MM.1S (cell line): Measurements from ENCODE around the gene ETAA1.

Experiments used
- DNase-seq: peaks from one replicate; pipeline ENCODE4 v3.0.0-alpha.2; 2015
- H2AFZ ChIP-seq: fragments of 300-600 bp; sonication (generic); 2 replicates; pipeline ENCODE4 v1.6.0; 2016; ENCODE audit warnings: antibody characterized with exemption, low read length
- H3F3A ChIP-seq: fragments of 300-600 bp; sonication (generic); 2 replicates; pipeline ENCODE4 v1.6.1; 2016; ENCODE audit warnings: mild to moderate bottlenecking, antibody characterized with exemption, low read length, moderate library complexity, mixed read lengths; ENCODE audit not compliant: insufficient read depth
- H3K27ac ChIP-seq: fragments of 300-600 bp; sonication (generic); 2 replicates; pipeline ENCODE4 v1.5.1; 2016; ENCODE audit warnings: mild to moderate bottlenecking, low read length
- H3K27me3 ChIP-seq: fragments of 300-600 bp; sonication (generic); replicated peaks from 2 replicates; pipeline ENCODE4 v1.6.0; 2016; ENCODE audit warnings: low read length; ENCODE audit not compliant: insufficient read depth
- H3K36me3 ChIP-seq: fragments of 300-600 bp; sonication (generic); replicated peaks from 2 replicates; pipeline ENCODE4 v1.6.1; 2016; ENCODE audit warnings: mild to moderate bottlenecking, low read length, mixed read lengths; ENCODE audit not compliant: insufficient read depth
- H3K4me1 ChIP-seq: fragments of 300-600 bp; sonication (generic); 2 replicates; pipeline ENCODE4 v1.6.1; 2016; ENCODE audit warnings: low read length, mixed read lengths
- H3K4me2 ChIP-seq: fragments of 300-600 bp; sonication (generic); 2 replicates; pipeline ENCODE4 v1.6.0; 2016; ENCODE audit warnings: low read depth, low read length
- H3K4me3 ChIP-seq: fragments of 300-600 bp; sonication (generic); 2 replicates; pipeline ENCODE4 v1.5.1; 2016; ENCODE audit warnings: low read length, mixed read lengths
- H3K79me2 ChIP-seq: fragments of 300-600 bp; sonication (generic); 2 replicates; pipeline ENCODE4 v1.6.1; 2016; ENCODE audit warnings: mixed run types, low read length, mixed read lengths
- H3K9ac ChIP-seq: fragments of 300-600 bp; sonication (generic); 2 replicates; pipeline ENCODE4 v1.6.1; 2016; ENCODE audit warnings: low read length, mixed read lengths
- H3K9me2 ChIP-seq: fragments of 300-600 bp; sonication (generic); replicated peaks from 2 replicates; pipeline ENCODE4 v1.6.1; 2016; ENCODE audit warnings: mild to moderate bottlenecking, low read length, mixed read lengths; ENCODE audit not compliant: insufficient read depth
- H3K9me3 ChIP-seq: fragments of 300-600 bp; sonication (generic); replicated peaks from 2 replicates; pipeline ENCODE4 v1.6.1; 2016; ENCODE audit warnings: mild to moderate bottlenecking, low read length, mixed read lengths; ENCODE audit not compliant: insufficient read depth
- H4K20me1 ChIP-seq: fragments of 300-600 bp; sonication (generic); 2 replicates; pipeline ENCODE4 v1.6.1; 2016; ENCODE audit warnings: mild to moderate bottlenecking, low read length, moderate library complexity, mixed read lengths; ENCODE audit not compliant: insufficient read depth
- EZH2 ChIP-seq: fragments of 300-600 bp; sonication (generic); optimal IDR thresholded peaks from 2 replicates; pipeline ENCODE3; 2017; ENCODE audit warnings: low read depth, mild to moderate bottlenecking, antibody characterized with exemption, low read length, mixed read lengths
- EZH2phosphoT487 ChIP-seq: fragments of 300-600 bp; sonication (generic); IDR thresholded peaks from 2 replicates; pipeline ENCODE4 v1.6.1; 2018; ENCODE audit warnings: antibody characterized with exemption, low read length
- TF ChIP-seq, protein P1 (sequence below): fragments of 300-600 bp; sonication (generic); IDR thresholded peaks from 2 replicates; pipeline ENCODE4 v1.5.1; 2016; ENCODE audit warnings: antibody characterized with exemption, low read length, mixed read lengths

The ETAA1 gene

DNA sequence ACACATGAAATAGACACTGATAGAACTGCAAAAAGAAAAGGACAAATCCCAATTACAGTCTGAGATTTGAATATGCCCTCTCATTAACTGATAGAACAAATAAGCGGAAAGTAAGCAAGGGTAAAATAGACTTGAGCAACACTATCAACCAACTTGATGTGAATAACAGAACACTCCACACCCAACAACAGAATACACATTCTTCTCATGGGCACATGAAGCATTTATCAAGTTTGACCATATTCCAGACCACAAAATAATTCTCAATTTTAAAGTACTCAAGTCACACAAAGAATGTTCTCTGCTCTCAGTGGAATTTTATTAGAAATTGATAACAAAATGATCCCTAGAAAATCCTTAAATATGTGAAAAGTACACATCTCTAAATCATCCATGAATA, 19.0 kb downstream of the ETAA1 start:
- Histone ChIP-seq H3K9me3 (no peaks in the 10 kb centered on the region), H3K4me1 (no peaks in the 10 kb centered on the region), H3K4me2 (no peak overlapping the region), H3K79me2 (no peaks in the 10 kb centered on the region), H2AFZ (no peak overlapping the region), H3K27ac (no peak overlapping the region), H3F3A (no peaks in the 10 kb centered on the region), H4K20me1 (no peaks in the 10 kb centered on the region), H3K27me3 (no peaks in the 10 kb centered on the region), H3K9me2 (no peaks in the 10 kb centered on the region), H3K9ac (no peak overlapping the region), H3K4me3 (no peak overlapping the region), H3K36me3 (no peaks in the 10 kb centered on the region)
- no peak for TF ChIP-seq EZH2
- no peak for TF ChIP-seq EZH2phosphoT487
- TF ChIP-seq, protein P1, sequence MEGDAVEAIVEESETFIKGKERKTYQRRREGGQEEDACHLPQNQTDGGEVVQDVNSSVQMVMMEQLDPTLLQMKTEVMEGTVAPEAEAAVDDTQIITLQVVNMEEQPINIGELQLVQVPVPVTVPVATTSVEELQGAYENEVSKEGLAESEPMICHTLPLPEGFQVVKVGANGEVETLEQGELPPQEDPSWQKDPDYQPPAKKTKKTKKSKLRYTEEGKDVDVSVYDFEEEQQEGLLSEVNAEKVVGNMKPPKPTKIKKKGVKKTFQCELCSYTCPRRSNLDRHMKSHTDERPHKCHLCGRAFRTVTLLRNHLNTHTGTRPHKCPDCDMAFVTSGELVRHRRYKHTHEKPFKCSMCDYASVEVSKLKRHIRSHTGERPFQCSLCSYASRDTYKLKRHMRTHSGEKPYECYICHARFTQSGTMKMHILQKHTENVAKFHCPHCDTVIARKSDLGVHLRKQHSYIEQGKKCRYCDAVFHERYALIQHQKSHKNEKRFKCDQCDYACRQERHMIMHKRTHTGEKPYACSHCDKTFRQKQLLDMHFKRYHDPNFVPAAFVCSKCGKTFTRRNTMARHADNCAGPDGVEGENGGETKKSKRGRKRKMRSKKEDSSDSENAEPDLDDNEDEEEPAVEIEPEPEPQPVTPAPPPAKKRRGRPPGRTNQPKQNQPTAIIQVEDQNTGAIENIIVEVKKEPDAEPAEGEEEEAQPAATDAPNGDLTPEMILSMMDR = no peak
- DNase-seq = no peak

DNA sequence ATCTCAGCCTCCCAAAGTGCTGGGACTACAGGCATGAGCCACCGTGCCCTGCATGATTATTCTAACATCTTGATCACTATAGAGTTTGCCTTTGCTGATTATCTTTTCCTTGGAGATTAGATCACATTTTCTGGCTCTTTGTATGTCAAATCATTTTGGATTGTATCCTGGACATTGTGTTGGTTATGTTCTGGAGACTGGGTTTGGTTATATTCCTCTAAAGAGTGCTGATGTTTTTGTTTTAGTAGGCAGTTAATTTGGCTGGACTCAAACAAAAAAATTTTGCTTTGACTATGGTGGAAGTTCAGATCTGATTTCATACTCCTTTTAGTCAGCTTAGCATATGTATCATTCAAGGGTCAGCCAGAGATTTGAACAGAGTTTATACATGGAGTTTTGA, 26.4 kb downstream of the ETAA1 start:
- Histone ChIP-seq H3K4me2 (no peak overlapping the region), H3K9me3 (no peaks in the 10 kb centered on the region), H3K79me2 (no peaks in the 10 kb centered on the region), H2AFZ (no peak overlapping the region), H3K9ac (no peak overlapping the region), H3K27me3 (no peaks in the 10 kb centered on the region), H3K27ac (no peak overlapping the region), H3K36me3 (no peaks in the 10 kb centered on the region), H3K9me2 (no peaks in the 10 kb centered on the region), H4K20me1 (no peaks in the 10 kb centered on the region), H3F3A (no peaks in the 10 kb centered on the region), H3K4me3 (no peak overlapping the region), H3K4me1 (no peaks in the 10 kb centered on the region)
- TF ChIP-seq EZH2phosphoT487 (no peak), EZH2 (no peak)
- TF ChIP-seq, protein P1 = no peak
- DNase-seq = no peak

DNA sequence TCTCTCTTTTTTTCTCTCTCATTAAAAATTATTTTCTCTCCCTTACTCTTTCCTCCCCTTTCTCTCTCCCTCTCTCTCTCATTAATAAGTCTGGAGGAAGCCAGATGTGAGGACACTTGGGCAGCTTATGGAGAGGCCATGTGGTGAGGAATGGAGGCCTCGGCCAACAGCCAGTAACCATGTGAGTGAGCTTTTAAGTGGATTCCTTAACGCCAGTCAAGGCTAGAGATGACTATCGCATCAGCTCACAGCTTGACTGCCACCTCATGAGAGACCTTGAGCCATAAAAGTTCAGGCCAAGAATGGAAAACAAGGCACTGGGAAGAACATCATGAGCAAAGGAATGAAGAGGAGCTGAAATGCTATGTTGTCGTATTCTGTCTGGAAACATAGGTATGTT, 39.1 kb downstream of the ETAA1 start:
- no peaks in the 10 kb centered on the region for H3K36me3 ChIP-seq
- no peaks in the 10 kb centered on the region for H3K79me2 ChIP-seq
- H3K4me1 ChIP-seq = no peaks in the 10 kb centered on the region
- TF ChIP-seq EZH2phosphoT487 (no peak), EZH2 (no peak)
- TF ChIP-seq, protein P1 = no peak
- no peaks in the 10 kb centered on the region for H3F3A ChIP-seq
- H3K4me3 ChIP-seq = no peak overlapping the region
- H2AFZ ChIP-seq = no peak overlapping the region
- no peaks in the 10 kb centered on the region for H3K27me3 ChIP-seq
- H3K4me2 ChIP-seq = no peak overlapping the region
- H3K9me2 ChIP-seq = no peaks in the 10 kb centered on the region
- DNase-seq = no peak
- H4K20me1 ChIP-seq = no peaks in the 10 kb centered on the region
- H3K27ac ChIP-seq = no peak overlapping the region
- no peak overlapping the region for H3K9ac ChIP-seq
- H3K9me3 ChIP-seq = no peaks in the 10 kb centered on the region
